ENCODE results near the gene BICDL1. TPM values are rescaled to one million over a fixed set of nuclear protein-coding genes. Genes with fewer than 3 reads are reported as not detected.

BICDL1 gene
- total and polyA plus RNA-seq, 10 of the 15 experiments (the other 5 are each of a cell fraction or from before 2014, with no cell fraction given) = 0.72 to 12.3 (median 4.2) TPM

DNA sequence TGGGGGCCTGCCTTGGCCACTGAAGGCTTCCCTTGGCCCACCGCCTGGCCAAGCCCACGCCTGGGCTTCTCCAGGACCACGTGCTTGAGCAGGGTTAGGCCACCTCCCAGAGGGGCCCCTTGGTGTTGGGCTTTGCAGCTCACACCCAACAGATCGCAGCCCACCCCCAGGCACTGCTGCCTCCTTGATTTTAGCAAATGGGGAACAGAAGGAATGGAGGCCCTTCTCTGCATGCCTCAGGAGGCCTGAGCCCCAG is 104.2 kb downstream of the BICDL1 start:
- Histone ChIP-seq H3K27me3 (replicated peaks in 1 of 2; ENCODE audit: control insufficient read depth in 2 of 2, insufficient read depth in 2 of 2, low read length in 1 of 2) (no peaks in the 10 kb centered on the region), H3K9me3 (replicated peaks; ENCODE audit: control insufficient read depth, insufficient read depth, low read length) (no peaks in the 10 kb centered on the region), H3K27ac (ENCODE audit: control insufficient read depth, insufficient read depth) (no peak overlapping the region), H3K4me3 (no peak overlapping the region), H2AFZ (ENCODE audit: control insufficient read depth, low read depth, low read length) (no peak overlapping the region), H3K4me2 (ENCODE audit: control insufficient read depth, insufficient read depth) (no peak overlapping the region), H3K36me3 (ENCODE audit: control insufficient read depth in 2 of 2, insufficient read depth in 2 of 2, low read length in 1 of 2) (peaks cover 13 to 39% of the 10 kb centered on the region in 2 experiments), H3K79me2 (ENCODE audit: control insufficient read depth, insufficient read depth, low read length) (no peaks in the 10 kb centered on the region), H4K20me1 (ENCODE audit: control insufficient read depth, insufficient read depth) (no peaks in the 10 kb centered on the region; the same call in 1 of the 2 replicates), H3K4me1 (ENCODE audit: control insufficient read depth, insufficient read depth, low read length) (no peaks in the 10 kb centered on the region), H3K9ac (ENCODE audit: control insufficient read depth, insufficient read depth, low read length) (no peak overlapping the region)
- ChIA-PET CTCF (no interaction called here), RAD21 (ENCODE audit: unreplicated experiment) (interaction anchor here (0.6 kb wide), 1 partner anchor 108 kb away, joined by 3 read pairs; the partner anchor contains the start of gene RPLP0), SMC1A (ENCODE audit: uncharacterized antibody, unreplicated experiment) (no interaction called here), POLR2A (interaction anchor here (1.0 kb wide), 1 partner anchor 17 kb away, joined by 4 read pairs; no protein-coding TSS in a partner anchor)
- TF ChIP-seq ZZZ3 (IDR thresholded peaks at IDR 0.05; ENCODE audit: control insufficient read depth, insufficient read length, low read depth) (no peak), HDAC2 (IDR thresholded peaks at IDR 0.05) (no peak), MXI1 (IDR thresholded peaks at IDR 0.05; ENCODE audit: low read depth, low read length) (no peak), POLR2AphosphoS2 (IDR thresholded peaks at IDR 0.05; ENCODE audit: low read depth, low read length) (no peak), PAX5 (IDR thresholded peaks at IDR 0.05; ENCODE audit: borderline replicate concordance, low read depth, low read length) (no peak), CBX5 (IDR thresholded peaks at IDR 0.05; ENCODE audit: low read depth) (no peak), ZNF207 (IDR thresholded peaks at IDR 0.05; ENCODE audit: borderline replicate concordance) (no peak), SMARCA5 (IDR thresholded peaks at IDR 0.05) (no peak), BCL11A (IDR thresholded peaks at IDR 0.05; ENCODE audit: low read depth, low read length) (no peak), SKIL (IDR thresholded peaks at IDR 0.05; ENCODE audit: low read depth, poor library complexity, severe bottlenecking) (no peak), ETV6 (conservative IDR thresholded peaks at IDR 0.05 in 1 of 2, IDR thresholded peaks at IDR 0.05 in 1 of 2; ENCODE audit: borderline replicate concordance in 1 of 2, low read depth in 1 of 2) (no peak)
- TF ChIP-seq, protein P1, sequence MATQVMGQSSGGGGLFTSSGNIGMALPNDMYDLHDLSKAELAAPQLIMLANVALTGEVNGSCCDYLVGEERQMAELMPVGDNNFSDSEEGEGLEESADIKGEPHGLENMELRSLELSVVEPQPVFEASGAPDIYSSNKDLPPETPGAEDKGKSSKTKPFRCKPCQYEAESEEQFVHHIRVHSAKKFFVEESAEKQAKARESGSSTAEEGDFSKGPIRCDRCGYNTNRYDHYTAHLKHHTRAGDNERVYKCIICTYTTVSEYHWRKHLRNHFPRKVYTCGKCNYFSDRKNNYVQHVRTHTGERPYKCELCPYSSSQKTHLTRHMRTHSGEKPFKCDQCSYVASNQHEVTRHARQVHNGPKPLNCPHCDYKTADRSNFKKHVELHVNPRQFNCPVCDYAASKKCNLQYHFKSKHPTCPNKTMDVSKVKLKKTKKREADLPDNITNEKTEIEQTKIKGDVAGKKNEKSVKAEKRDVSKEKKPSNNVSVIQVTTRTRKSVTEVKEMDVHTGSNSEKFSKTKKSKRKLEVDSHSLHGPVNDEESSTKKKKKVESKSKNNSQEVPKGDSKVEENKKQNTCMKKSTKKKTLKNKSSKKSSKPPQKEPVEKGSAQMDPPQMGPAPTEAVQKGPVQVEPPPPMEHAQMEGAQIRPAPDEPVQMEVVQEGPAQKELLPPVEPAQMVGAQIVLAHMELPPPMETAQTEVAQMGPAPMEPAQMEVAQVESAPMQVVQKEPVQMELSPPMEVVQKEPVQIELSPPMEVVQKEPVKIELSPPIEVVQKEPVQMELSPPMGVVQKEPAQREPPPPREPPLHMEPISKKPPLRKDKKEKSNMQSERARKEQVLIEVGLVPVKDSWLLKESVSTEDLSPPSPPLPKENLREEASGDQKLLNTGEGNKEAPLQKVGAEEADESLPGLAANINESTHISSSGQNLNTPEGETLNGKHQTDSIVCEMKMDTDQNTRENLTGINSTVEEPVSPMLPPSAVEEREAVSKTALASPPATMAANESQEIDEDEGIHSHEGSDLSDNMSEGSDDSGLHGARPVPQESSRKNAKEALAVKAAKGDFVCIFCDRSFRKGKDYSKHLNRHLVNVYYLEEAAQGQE (IDR thresholded peaks at IDR 0.05; ENCODE audit: low read depth, low read length) = no peak
- TF ChIP-seq, protein P2, sequence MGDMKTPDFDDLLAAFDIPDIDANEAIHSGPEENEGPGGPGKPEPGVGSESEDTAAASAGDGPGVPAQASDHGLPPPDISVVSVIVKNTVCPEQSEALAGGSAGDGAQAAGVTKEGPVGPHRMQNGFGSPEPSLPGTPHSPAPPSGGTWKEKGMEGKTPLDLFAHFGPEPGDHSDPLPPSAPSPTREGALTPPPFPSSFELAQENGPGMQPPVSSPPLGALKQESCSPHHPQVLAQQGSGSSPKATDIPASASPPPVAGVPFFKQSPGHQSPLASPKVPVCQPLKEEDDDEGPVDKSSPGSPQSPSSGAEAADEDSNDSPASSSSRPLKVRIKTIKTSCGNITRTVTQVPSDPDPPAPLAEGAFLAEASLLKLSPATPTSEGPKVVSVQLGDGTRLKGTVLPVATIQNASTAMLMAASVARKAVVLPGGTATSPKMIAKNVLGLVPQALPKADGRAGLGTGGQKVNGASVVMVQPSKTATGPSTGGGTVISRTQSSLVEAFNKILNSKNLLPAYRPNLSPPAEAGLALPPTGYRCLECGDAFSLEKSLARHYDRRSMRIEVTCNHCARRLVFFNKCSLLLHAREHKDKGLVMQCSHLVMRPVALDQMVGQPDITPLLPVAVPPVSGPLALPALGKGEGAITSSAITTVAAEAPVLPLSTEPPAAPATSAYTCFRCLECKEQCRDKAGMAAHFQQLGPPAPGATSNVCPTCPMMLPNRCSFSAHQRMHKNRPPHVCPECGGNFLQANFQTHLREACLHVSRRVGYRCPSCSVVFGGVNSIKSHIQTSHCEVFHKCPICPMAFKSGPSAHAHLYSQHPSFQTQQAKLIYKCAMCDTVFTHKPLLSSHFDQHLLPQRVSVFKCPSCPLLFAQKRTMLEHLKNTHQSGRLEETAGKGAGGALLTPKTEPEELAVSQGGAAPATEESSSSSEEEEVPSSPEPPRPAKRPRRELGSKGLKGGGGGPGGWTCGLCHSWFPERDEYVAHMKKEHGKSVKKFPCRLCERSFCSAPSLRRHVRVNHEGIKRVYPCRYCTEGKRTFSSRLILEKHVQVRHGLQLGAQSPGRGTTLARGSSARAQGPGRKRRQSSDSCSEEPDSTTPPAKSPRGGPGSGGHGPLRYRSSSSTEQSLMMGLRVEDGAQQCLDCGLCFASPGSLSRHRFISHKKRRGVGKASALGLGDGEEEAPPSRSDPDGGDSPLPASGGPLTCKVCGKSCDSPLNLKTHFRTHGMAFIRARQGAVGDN (IDR thresholded peaks at IDR 0.05) = no peak
- ATAC-seq (no peak), DNase-seq (ENCODE audit: low read depth, low spot score) (no peak), FAIRE-seq (no peak)
- BruUV-seq (replicated peaks) = no TSS peak
- in situ Hi-C loops (cut with MboI) (no loop called here), intact Hi-C loops (cut with micrococcal nuclease; ENCODE audit: unreplicated experiment) (no loop called here)
- 100% methylated on average over 2 of the region's 4 CpGs for WGBS (ENCODE audit: insufficient coverage, insufficient replicate concordance, low lambda C conversion rate, missing lambda C conversion rate)
